Tibial nerve (tissue), 4 donors: ENCODE measurements around the gene NABP2. TPM values are rescaled to one million over a fixed set of nuclear protein-coding genes. Genes with fewer than 3 reads are reported as not detected.

Experiments
- DNase-seq, 2 donors: peaks; one replicate each; pipeline ENCODE4 v3.0.0-alpha.2; 2019; ENCODE audit warnings: low spot score in 2 of 2
- H3K27ac ChIP-seq, 4 donors: fragments of 200-600 bp; sonication (generic) in 3 of 4; one replicate each; pipeline ENCODE4 v1.5.1; 2017 to 2019; ENCODE audit warnings: mild to moderate bottlenecking in 1 of 4
- H3K27me3 ChIP-seq, 2 donors: fragments of 200-600 bp; sonication (generic) in 1 of 2; one replicate each; pipeline versions ENCODE4 v1.5.1 to v1.6.0; 2017 to 2019
- H3K36me3 ChIP-seq, 3 donors: fragments of 200-600 bp; sonication (generic); one replicate each; pipeline ENCODE4 v1.5.1; 2018 to 2019
- H3K4me1 ChIP-seq, 4 donors: fragments of 200-600 bp; sonication (generic) in 3 of 4; one replicate each; pipeline ENCODE4 v1.5.1; 2017 to 2019
- H3K4me3 ChIP-seq, 4 donors: fragments of 200-600 bp; sonication (generic) in 3 of 4; one replicate each; pipeline ENCODE4 v1.5.1; 2017 to 2019; ENCODE audit warnings: mild to moderate bottlenecking in 1 of 4, moderate library complexity in 1 of 4
- H3K9me3 ChIP-seq, 4 donors: fragments of 200-600 bp; sonication (generic) in 3 of 4; one replicate each; pipeline ENCODE4 v1.5.1; 2017 to 2019
- CTCF ChIP-seq, 5 experiments: fragments of 200-600 bp in 3 of 5; fragments of 450-650 bp in 2 of 5; sonication (generic) in 3 of 5; IDR thresholded peaks; one replicate each; pipeline ENCODE4 v1.5.1; 2016 to 2019; ENCODE audit warnings: antibody characterized with exemption in 5 of 5, mild to moderate bottlenecking in 3 of 5, moderate library complexity in 2 of 5
- EP300 ChIP-seq, 2 donors: sonication (generic); formaldehyde crosslinking; IDR thresholded peaks; one replicate each; pipeline ENCODE4 v1.6.1; 2017; ENCODE audit warnings: antibody characterized with exemption in 2 of 2, mild to moderate bottlenecking in 1 of 2
- POLR2A ChIP-seq, 2 donors: fragments of 450-650 bp; IDR thresholded peaks; one replicate each; pipeline ENCODE4 v1.6.1; 2017; ENCODE audit warnings: antibody characterized with exemption in 2 of 2, mild to moderate bottlenecking in 2 of 2, moderate library complexity in 2 of 2
- WGBS, 2 donors: methylation state at CpG; one replicate each; pipeline ENCODE4 v1.1.5; 2018; 5-methylcytosine and 5-hydroxymethylcytosine counted together
- total RNA-seq, 4 donors: library from RNA; depleted of rRNA; stranded (reverse); fragments of >200 nt; gene quantifications; one replicate each; pipeline ENCODE4 v1.1.0, GENCODE V29; 2016

NABP2 gene
- total RNA-seq, 4 donors from 2014 or later, result 15.1 to 41.7 (median 24.6) TPM

DNA sequence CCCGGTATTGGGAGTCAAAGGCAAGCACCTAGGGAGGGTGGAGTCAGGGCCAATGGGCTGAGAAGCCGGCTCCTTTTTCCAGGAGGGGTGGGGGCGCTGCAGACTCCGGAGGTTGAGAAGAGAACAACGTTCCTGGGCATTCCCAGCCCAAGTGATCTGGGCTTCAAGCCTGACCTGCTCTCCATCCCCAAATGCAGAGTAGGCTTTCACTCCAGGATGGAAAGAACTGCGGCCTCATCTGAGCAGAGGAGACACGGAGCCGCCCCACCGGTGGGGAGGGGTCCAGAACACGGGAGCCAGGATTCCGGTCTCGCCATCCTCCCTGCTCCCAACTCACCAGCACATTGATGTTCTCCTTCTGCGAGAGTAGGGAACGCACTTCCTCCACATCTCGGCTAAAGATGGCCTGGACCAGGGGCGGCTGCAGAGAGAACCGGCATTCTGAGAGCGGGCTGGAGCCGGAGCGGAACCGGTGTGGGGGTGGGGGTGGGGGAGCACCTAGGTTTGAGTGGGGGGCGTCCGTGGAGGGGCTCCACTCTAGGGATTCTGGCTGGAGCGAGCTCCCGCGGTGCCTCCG is 33.4 kb downstream of the NABP2 start:
- H3K27me3 ChIP-seq, result no peaks in the 10 kb centered on the region
- peak overlapping the region; percentile 86 to 93 (median 92) for H3K27ac ChIP-seq
- no peaks in the 10 kb centered on the region for H3K9me3 ChIP-seq
- no peak for DNase-seq
- peak overlapping the region; percentile 69 to 98 (median 83) for H3K4me3 ChIP-seq
- no peak for TF ChIP-seq POLR2A (IDR thresholded peaks at IDR 0.05)
- TF ChIP-seq EP300 (IDR thresholded peaks at IDR 0.05), result no peak
- WGBS, 2 donors, result 0% methylated on average over 16 to 23 of the region's 27 CpGs
- H3K4me1 ChIP-seq, result peaks cover 0 to 30% (median 21%) of the 10 kb centered on the region in 4 donors
- peaks cover 3 to 40% (median 28%) of the 10 kb centered on the region in 3 donors for H3K36me3 ChIP-seq

DNA sequence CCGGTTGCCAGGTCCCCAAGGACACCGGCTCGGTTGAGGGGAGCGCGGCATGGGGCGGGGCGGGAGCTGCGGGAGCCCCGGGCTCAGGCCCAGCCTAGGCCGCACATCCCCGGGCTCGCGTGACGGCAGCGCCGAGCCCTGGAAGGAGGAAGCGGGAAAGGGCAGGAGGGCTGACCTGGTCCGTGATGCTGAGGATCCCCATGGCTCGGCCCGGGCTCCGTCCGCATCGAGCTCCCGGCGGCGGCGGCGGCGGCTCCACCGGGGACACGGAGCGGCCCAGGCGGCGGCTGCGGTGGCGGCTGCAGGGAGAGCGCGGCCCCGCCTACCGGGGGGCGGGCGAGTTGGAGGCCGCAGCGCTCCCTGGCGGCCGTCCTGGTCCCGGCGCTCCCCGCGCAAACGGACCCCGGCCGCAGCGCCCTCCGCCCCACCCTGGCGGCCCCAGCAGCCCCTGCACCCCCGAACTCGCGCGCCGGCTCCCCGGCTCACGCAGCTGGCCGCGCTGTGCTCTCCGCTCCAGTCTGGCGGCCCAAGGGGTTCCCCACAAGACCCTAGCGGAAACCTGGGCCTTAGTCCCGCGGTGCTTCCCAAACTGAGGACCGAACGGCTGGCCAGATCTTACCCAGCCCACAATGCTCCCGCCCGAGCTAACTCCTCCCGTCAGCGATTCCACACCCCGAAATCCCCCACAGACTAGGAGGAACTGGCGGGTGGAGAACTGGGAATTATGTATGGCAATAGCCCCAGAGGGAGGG is 34.1 kb downstream of the NABP2 start, which contains the start of gene ANKRD52:
Gene ANKRD52, minus strand, starts transcription at position 317 of the 752 bp plus-strand sequence. Its CDS starts 115 bp downstream, at position 202.
- Histone ChIP-seq H3K27me3 (no peaks in the 10 kb centered on the region), H3K27ac (peak within 1 kb of the TSS; percentile 86 to 93 (median 92)), H3K4me3 (peak within 1 kb of the TSS; percentile 69 to 98 (median 83)), H3K36me3 (peaks cover 3 to 33% (median 21%) of the 10 kb centered on the region in 3 donors), H3K9me3 (no peaks in the 10 kb centered on the region), H3K4me1 (peaks cover 0 to 30% (median 21%) of the 10 kb centered on the region in 4 donors)
- DNase-seq, result peak; percentile 47 to 58
- 0 to 1% methylated on average over 22 to 48 of the region's 78 CpGs for WGBS, 2 donors
- peak in 1 of 2 donors; percentile 40 for TF ChIP-seq POLR2A (IDR thresholded peaks at IDR 0.05)
- TF ChIP-seq CTCF (IDR thresholded peaks at IDR 0.05), result peak; percentile 78 to 97 (median 96)
- peak in 1 of 2 donors; percentile 18 for TF ChIP-seq EP300 (IDR thresholded peaks at IDR 0.05)

GRCh38 chr12:56258820-56259183 is 34.7 kb downstream of the NABP2 start:
- no peak for DNase-seq
- Histone ChIP-seq H3K27me3 (no peaks in the 10 kb centered on the region), H3K36me3 (peaks cover 3 to 28% (median 16%) of the 10 kb centered on the region in 3 donors), H3K27ac (peak overlapping the region; percentile 86 to 93 (median 92)), H3K4me1 (peaks cover 0 to 30% (median 21%) of the 10 kb centered on the region in 4 donors), H3K4me3 (peak overlapping the region; percentile 56 to 98 (median 83)), H3K9me3 (no peaks in the 10 kb centered on the region)
- 4 to 5% methylated on average over 9 of the region's 9 CpGs for WGBS, 2 donors
- TF ChIP-seq CTCF (IDR thresholded peaks at IDR 0.05), result no peak
- no peak for TF ChIP-seq EP300 (IDR thresholded peaks at IDR 0.05)
- TF ChIP-seq POLR2A (IDR thresholded peaks at IDR 0.05), result no peak

DNA sequence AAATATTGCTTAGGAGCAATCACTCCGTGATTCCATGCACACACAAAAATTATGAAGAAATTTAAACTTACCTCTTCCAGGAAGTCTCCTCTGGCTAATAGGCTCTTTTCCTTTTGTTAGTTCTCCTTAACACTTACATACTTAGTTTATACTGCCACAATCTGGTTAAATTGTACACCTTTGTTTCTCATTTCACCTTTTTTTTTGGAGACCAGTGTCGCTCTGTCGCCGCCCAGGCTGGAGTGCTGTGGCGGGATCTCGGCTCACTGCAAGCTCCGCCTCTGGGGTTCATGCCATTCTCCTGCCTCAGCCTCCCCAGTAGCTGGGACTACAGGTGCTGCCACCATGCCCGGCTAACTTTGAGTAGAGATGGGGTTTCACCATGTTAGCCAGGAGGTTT is 36.2 kb downstream of the NABP2 start:
- no peak for DNase-seq
- Histone ChIP-seq H3K27ac (no peak overlapping the region), H3K4me1 (peaks cover 0 to 30% (median 21%) of the 10 kb centered on the region in 4 donors), H3K36me3 (peaks cover 0 to 12% (median 5%) of the 10 kb centered on the region in 3 donors), H3K4me3 (no peak overlapping the region), H3K27me3 (no peaks in the 10 kb centered on the region), H3K9me3 (no peaks in the 10 kb centered on the region)
- 93 to 97% methylated on average over 8 of the region's 8 CpGs for WGBS, 2 donors
- TF ChIP-seq CTCF (IDR thresholded peaks at IDR 0.05), result no peak
- no peak for TF ChIP-seq POLR2A (IDR thresholded peaks at IDR 0.05)
- TF ChIP-seq EP300 (IDR thresholded peaks at IDR 0.05), result no peak

DNA sequence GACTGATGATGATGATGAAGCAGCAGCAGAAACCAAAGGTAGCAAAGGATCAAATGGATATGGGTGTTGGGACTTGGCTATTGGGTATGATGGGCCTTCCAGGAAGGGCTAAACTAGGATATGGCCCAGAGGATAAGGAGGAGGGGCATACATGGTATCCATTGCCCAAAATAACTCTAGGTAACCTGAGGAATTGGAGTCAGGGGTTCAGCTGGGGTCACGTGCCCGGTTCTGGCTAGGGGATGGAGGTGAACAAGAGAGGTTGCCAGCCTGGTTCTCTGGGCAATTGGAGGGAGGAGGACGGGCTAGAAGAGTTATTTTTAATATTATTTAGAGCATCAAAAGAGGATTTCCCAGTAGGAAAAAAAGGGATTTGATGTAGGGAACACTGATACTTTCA is 36.8 kb downstream of the NABP2 start:
- Histone ChIP-seq H3K9me3 (no peaks in the 10 kb centered on the region), H3K4me3 (no peak overlapping the region), H3K27me3 (no peaks in the 10 kb centered on the region), H3K36me3 (peaks cover 0 to 7% (median 0%) of the 10 kb centered on the region in 3 donors), H3K27ac (no peak overlapping the region), H3K4me1 (peaks cover 0 to 29% (median 22%) of the 10 kb centered on the region in 4 donors)
- TF ChIP-seq POLR2A (IDR thresholded peaks at IDR 0.05), result no peak
- no peak for TF ChIP-seq EP300 (IDR thresholded peaks at IDR 0.05)
- TF ChIP-seq CTCF (IDR thresholded peaks at IDR 0.05), result no peak
- DNase-seq, result no peak
- 87 to 88% methylated on average over 3 of the region's 3 CpGs for WGBS, 2 donors
